HG03571 (cell line): Measurements from ENCODE around the gene TSPAN7.

Experiments
- ATAC-seq: cut with Tn5 transposase; IDR thresholded peaks from one replicate; pipeline ENCODE4 v1.9.1; 2021; ENCODE audit not compliant: unreplicated experiment

The TSPAN7 gene

DNA sequence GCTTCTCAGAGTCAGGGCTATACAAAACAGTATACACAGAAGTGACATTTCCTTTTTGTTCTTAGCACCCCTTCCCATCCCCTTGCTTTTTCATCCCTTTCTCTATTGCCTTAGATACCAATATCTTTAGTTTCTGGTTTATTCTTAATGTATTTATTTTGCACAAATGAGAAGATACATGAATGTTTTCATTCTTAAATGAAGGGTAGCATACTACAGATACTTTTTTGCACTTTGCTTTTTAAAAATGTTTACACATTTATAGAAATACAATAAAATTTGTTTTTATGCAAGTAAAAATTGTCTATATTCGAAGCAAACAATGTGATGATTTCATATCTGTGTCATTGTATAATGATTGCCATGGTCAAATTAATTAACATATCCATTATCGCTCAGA is 33.1 kb downstream of the TSPAN7 start:
- no peak for ATAC-seq

DNA sequence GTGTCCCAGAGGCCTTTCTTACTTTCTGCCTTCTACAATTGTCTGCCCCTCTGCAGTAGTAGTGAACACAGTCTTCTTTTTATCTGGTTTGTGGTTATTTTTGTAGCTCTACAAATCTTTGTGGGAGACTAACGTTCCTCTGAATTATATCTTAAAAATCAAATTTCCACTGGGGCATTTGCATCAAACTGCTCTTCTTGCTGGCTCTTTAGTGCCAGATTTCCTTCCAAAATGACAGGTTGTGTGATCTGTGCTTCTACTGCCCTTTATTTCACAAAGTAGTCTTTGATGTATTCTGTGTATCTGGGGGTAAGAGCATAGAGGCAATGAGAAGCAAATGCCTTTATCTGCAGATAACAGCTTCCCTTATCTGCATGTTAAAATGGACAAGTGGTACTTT is 34.5 kb downstream of the TSPAN7 start:
- no peak for ATAC-seq

DNA sequence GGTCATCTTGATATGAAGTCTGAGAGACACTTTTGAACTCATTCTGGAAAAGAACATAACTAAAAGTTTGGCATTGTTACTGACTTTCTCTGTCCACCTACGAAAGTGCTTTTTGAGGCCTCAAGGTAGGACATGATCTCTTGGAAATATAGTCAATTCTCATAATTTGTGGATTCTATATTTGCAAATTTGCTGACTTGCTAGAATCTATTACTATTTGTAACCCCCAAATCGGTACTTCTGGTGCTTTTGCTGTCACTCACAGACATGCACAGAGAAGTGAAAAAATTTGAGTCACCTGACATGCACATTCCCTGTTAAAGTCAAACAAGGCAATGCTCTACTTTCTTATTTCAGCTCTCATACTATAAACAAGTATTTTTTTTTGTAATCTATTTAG is 35.6 kb downstream of the TSPAN7 start:
- no peak for ATAC-seq

DNA sequence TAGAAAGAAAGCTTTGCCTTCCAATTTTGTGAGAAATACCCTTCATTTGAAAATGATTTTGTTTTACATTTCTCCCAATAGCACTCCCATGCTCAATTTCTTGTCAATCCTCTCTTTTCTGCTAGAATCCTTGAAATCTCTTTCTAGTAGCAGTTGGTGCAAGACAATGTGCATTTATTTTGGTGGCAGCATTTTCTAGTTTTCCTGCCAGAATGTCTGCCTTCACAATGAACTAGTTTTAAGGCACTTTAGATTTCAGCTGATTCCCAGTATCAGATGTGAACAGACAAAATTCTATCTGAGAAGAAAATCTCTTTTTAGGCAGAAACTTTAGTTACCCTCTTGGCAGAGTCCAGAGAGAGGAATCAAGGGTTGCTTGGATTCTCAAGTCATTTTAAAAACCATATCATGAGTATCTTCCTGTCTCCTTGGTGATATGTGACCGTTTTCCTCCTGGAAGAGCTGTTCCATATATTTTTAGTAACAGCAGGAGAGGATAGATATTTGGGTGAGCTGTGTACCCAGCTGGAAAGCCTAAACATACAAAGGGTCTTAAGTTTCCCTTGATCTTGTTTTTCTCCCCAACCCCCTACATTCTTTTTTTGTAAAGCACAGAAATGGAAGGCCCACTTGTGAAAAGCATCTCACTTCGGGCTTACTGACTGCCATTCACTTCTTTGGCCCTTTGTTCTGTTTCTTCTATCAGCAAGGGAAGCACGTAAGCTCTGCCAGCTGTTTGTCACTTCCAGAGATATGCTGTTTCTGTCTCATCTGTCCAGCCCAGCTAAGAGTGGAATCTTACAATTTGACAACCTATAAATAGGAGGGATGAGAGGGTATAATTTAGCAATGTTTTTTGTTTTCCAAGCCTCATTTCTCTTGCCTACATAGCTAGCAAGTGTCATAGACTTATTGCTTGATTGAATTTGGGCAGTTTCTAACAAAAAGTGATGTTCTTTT is 38.7 kb downstream of the TSPAN7 start:
- no peak for ATAC-seq

DNA sequence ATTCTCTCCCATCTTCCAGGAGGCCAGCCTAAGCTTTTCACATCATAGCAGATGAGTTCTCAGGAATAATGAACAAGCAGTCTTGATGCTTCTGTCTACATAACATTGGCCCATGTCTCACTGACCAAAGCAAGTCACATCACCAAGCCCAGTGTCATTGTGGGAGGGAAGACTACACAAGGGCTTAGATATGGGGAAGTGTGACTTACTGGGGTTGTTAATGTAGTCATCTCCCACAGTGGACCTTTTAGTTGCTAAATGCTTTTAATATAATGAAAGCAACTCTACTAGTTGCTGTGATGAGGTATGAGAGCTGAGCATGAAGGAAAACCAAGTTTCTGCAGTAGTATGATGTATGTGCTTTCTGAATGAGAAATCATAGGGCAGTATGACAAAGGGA is 40.5 kb downstream of the TSPAN7 start:
- ATAC-seq: no peak

DNA sequence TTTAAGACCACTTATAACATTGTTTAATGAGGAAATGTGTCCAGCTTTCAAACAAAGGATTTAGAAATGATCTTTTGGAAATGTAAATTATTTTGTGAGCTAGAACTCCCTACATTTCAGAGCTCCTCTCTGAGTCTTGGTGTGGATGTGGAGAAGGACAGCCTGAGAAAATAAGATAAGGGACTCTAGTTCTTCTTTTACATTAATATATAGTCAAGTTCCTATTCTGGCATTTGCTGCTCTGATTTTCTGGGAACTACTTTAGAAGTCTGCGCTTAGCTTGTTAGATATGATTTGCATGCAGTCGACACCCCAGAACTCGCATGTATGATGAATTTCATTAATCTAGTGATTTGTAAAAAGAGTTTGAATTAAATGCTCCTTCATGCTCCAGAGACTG is 45.5 kb downstream of the TSPAN7 start:
- ATAC-seq: no peak

DNA sequence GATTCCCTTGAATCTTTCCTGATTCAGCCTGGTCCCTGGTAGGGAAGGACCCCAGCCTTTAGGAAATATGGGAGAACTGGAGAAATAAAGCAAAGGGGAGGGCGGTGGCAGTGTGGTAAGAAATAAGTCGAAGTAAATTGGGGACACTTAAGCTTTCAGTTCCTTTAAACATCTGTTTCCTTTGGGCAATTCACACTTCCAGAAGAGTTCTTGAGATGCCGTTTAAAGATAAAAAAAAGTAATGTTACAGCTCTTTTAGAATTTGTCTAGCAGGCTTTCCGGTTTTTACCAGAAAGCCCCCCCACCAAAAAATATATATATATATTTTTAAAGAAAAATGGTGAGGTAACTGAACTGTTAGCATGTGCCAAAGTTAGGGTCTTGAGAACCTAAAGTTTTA is 46.6 kb downstream of the TSPAN7 start:
- ATAC-seq: no peak

DNA sequence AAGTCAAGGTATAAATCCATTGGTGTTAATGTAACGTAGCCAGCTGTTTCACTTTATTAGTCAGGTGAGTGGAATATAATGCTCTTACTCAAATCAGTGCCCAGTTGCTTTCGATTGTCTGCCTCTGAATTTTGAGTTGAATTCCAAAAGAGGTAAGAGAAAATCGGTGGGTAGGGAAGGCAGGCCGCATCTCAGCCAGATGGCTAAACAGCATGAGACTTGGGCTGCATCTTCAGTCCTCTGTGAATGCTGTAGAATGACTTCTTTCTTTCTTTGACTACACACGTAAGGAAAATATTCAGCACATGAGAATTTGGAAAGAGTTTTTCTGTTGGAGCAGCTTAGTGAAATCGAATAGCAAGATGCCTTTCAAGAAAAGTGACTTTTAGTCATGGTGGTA is 49.5 kb downstream of the TSPAN7 start:
- ATAC-seq: no peak

DNA sequence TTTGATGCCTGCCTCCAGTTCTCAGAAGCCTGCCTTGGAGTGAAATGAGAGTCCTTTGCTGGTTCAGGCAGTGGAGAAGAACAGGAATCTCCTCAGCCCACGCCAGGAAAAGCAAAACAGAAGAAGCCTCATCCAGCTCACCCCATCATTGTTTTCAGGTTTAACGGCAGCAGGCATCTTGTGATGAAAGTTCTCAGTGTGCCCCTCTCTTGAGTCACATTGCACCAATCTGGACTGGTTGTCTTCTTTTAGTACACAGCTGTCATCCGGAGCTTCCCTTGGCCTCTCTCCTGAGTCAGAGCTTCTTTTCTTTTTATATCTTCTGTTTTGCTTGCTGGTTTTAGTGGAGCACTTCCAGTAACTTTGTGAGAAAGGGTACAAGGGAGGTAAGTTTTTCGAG is 50.9 kb downstream of the TSPAN7 start:
- ATAC-seq: no peak

DNA sequence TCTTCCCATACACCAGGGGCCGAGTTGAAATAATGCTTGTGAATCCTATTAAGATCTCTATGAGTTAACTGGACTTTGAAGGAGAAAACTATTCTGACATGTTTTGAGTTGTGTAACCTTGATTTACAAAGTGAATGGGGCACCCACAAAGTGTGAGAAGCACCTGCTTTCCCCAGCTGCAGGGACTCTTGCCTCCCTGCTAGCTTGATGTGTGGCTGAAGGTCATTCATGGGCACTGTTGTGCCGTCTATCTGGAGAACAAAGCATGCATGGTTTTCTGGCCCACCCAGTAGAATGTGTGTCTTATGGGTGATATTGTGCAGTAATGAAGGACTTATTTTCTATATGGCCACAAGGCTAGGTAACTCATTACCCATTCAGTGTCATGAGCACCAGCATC is 53.1 kb downstream of the TSPAN7 start:
- ATAC-seq: no peak

DNA sequence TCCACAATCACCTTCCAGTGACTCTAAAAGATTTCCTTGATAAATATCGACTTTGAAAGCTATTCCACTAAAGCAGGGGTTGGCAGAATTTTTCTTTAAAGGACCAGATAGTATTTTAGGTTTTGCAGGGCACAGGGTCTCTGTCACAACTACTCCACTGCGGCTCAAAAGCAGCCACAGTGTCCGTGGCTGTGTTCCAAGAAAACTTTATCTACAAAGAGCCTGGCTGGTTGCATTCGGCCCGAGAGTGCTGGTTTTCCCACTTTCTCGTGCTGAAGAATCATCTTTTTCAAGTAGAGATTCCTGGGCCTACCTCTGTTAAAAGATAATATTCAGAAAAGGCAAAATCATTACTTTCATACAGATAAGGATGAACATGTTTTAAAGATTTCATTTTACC is 55.6 kb downstream of the TSPAN7 start:
- ATAC-seq: no peak

DNA sequence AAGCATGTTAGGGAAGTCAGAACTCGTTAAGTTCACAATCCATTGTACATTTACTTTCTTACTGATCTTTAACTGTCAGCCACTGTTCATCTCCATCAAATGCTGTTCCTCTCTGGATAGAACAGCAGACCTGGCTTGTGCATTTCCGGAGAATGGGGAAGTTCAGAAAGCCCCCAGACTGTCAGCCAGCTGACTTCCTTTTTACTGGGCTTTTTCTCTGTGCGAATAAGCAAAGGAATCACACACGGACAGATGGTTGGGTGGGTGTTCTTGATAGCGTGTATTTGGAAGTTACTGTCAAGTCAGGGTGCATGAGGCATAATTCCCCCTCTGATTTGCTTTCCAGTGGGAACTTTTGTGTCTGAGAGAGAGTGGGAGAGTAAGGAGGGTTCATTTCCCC is 56.8 kb downstream of the TSPAN7 start:
- ATAC-seq: no peak

DNA sequence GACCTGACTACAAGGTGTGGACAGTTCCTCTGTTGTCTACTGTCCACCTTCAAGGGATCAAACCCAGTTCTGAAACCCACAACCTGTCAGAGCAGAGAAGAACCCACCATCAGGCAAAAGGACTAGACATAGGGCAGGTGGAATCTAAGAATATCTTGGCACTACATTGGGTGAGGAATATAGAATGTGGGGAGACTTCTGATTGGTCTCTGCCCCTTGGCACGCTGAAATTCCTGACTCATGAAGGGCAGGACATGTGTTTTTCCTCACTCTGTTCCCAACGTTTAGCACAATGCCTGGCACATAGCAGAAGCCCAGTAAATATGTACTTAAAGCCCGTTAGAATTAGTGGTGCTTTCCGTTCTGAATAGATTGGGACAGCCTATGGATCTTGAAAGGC is 59.3 kb downstream of the TSPAN7 start:
- no peak for ATAC-seq

DNA sequence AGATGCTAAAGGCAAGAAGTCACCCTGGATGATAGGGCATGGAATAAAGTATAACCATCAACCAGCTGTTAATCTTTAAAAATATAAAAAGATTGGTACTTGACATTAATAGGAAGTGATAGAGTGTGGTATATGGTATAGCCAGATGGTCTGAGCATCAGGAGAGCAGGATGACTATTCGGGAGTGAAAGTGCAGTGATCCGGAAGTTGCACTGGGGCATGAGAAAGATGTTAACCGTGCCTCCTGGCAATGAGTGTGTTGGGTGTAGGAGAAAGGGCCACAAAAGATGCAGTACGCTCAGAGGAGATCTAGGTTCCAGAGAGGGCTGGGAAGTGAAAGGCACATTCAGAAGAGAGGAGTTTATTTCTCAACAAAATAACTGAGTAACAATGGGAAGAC is 65.0 kb downstream of the TSPAN7 start:
- ATAC-seq: no peak

DNA sequence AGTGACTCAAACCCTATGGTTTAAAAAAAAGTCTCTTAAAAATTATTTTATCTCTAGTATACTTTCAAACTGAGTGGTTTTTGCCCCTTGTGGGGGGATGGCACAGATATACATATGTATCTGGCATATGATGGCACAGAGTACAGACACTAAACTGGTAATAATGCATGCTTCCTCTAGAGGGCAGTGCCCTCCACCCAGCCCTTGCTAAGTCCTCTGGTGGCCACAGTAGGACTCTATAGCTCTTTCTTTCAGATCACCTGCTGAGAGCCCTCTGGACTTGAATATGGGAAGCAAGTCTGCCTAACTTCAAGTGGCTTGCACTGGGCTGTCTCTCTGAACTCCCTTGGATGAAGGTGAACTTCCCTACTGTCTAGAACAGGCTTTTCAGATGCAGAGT is 66.3 kb downstream of the TSPAN7 start:
- ATAC-seq: no peak

DNA sequence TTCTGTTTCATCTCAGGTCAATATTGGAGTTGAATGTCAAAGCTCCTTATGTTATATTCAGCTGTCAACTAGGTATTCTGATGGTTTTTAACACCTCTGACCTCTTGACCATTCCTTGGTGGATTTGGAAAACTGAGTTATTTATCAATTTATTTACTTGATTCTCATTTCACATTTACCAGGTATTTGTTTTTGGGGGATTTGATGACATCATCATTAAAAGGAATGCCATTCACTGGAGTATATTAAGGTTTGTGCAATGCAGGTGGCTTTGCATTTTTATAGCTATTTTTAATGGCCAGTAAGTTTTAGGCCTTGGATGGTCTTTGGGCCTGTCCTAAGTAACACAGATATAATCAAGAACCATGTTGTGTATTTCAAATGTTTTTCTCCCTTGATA is 67.2 kb downstream of the TSPAN7 start:
- ATAC-seq: no peak

DNA sequence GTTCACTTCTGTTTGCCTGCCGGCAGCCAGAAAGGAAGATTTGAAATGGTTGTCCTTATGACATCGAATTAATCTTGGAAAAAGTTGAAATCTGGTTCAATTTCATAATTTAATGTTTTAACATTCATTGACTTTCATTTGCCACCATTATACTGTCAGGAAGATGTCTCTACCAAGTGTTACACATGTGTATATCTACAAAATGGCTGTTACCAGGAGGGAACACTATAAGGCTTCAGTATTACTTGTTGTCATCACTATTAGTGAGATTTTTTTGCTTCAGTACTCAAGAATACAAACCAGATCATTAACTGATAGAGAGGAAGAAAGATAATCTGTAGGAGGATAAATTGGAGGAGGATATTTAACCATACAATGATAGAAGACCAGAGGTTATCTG is 71.2 kb downstream of the TSPAN7 start:
- ATAC-seq: no peak

DNA sequence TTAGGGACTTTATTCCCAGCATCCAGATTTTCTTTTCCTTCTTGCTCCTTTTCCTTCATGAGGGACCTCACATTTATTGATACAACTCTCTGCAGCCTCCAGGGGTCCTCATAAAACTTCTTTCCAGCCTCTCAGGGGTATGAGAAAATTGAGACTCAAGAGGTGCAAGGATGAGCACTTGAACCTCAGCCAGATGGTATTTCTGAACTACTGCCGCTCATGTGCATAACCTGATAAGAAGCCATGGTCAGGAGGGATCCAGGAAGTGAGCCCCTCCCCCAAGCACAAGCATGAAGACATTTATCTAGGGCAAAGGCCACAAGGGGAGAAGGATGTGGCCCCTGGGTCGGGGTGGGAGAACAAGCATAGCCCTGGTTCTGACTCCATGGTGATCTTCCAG is 73.3 kb downstream of the TSPAN7 start:
- ATAC-seq: no peak

DNA sequence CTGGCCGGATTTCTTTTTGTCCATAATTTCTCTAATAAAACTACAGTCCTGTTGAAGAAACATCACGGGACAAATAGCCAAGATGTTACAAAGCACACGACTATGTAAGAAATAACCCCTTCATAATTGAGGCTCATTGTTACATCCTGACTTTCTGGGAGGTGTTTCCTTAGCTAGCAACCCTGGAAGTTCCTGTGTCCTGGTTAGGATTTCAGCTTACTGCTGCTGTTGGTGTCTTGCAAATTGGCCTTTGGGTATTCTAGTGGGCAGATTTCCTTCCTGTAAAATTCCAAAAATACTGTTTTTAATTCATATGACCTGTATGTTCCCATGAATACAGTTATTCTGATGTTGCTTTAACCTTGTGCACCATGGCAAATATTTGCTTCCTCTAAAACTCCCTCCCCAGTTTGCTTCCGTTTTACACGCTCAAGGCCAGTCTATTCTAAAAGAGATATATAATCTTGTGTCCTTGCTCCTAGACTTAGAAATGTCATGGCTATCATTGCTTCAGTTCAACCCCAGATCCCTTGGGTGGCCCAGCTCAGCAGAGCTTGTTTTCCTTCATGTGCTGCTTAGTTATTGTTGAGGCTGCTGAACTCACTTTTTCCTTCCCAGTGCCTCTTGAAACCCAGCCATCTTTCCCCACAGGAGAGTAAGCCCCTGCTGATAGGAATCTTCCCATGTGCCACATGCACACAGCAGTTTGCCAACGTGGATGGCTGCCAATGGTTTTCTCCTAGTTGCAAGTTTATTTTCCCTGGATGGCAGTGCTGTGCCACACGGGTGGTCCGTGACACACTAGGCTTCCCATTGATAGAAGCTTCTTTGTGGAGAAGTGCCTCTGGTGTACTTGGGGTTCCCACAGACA is 75.8 kb downstream of the TSPAN7 start:
- no peak for ATAC-seq

DNA sequence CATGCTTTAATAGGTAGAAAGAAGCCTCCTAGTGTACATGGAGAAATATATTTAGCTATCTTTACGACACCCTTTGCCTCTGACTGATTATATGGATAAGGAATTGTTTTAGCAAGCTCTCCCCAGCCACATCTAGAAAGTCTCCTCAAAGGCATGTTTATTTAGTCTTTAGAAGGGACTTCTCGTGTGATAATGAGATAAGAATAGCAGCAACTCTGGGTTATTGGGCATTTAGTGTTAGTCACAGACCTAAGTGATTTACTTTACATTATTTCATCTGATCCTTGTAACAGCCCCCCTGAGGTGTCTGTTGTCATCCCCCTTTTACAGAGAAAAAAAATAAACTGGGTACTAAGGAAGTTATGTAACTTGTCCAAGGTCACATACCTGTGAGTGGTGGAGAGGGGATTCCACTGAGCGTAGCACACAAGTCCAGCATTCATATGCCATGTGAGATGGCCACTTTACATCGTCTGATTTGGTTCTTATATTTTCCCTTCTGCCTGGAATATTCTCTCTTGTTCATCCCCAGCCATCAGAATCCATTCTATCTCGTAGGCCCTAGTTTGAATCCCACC is 77.7 kb downstream of the TSPAN7 start:
- ATAC-seq: no peak

DNA sequence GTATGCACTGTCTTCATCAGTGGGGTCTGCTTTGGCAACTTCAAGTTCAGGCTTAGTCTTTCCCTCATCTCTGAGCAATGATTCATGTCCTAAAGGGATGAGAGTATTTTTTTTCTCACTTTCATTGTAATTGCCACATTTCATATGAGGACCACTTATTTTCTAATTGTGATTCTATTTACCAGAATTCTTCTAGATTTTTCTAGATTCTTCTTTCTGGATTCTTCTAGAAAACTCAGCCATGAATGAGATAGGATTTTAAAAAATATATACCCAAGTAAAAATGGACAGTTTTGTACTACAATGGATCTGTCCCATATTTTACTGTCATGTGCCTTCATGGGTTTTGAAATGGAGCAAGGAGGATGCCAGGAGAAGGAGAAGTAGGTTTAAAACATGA is 78.4 kb downstream of the TSPAN7 start:
- no peak for ATAC-seq

DNA sequence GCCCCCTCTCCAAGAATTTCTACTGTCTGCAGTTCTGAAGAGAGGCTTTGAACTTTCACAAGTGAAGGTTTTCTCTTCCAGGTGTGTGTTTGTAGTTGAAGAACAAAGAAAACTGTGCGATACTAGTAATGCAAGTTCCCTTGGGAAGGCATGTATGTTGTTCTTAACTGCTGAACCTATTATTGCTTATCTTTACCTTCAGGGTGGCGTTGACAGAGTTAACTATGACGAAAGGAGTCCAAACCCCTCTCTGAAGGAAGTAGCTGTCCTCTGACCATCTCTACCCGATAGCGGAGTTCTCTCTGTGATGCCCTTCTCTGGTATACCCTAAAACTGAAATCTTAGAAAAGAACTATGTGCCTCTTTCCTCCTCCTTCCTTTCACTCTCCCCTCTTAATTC is 79.9 kb downstream of the TSPAN7 start:
- no peak for ATAC-seq
